NT2/D1 (cell line): ENCODE results near the gene JAKMIP2.

ENCODE experiments used
- SUZ12 ChIP-seq: IDR thresholded peaks from 2 replicates; pipeline ENCODE4 v1.6.1; 2011; ENCODE audit not compliant: insufficient read length, insufficient read depth; ENCODE audit errors: extremely low read depth
- YY1 ChIP-seq: IDR thresholded peaks from 2 replicates; pipeline ENCODE4 v1.6.1; 2011; ENCODE audit not compliant: insufficient read length, insufficient read depth
- ZNF274 ChIP-seq: IDR thresholded peaks from 2 replicates; pipeline ENCODE4 v1.6.1; 2011; ENCODE audit warnings: mild to moderate bottlenecking, low read depth, low read length

GRCh38 chr5:147633173-147633572 lies 149.4 kb downstream of the JAKMIP2 start:
- TF ChIP-seq YY1 (no peak), ZNF274 (no peak), SUZ12 (no peak)
